Central memory CD4-positive, alpha-beta T cell (primary cell): ENCODE data around the gene PLK4.
"Not testable (repeated sequence)": the region's sequence is repeated elsewhere in the genome, so short reads cannot be mapped to it uniquely, and the experiment has no call there.

Source experiments
- DNase-seq: peaks from one replicate; pipeline ENCODE4 v3.0.0; 2022
- total RNA-seq, 3 experiments: gene quantifications; one replicate each; lab custom pipeline; 2026; lab: John Stamatoyannopoulos, UW

The PLK4 gene
- total RNA-seq = 3.6 to 16.7 (median 8.5) reads per million in 3 experiments

DNA sequence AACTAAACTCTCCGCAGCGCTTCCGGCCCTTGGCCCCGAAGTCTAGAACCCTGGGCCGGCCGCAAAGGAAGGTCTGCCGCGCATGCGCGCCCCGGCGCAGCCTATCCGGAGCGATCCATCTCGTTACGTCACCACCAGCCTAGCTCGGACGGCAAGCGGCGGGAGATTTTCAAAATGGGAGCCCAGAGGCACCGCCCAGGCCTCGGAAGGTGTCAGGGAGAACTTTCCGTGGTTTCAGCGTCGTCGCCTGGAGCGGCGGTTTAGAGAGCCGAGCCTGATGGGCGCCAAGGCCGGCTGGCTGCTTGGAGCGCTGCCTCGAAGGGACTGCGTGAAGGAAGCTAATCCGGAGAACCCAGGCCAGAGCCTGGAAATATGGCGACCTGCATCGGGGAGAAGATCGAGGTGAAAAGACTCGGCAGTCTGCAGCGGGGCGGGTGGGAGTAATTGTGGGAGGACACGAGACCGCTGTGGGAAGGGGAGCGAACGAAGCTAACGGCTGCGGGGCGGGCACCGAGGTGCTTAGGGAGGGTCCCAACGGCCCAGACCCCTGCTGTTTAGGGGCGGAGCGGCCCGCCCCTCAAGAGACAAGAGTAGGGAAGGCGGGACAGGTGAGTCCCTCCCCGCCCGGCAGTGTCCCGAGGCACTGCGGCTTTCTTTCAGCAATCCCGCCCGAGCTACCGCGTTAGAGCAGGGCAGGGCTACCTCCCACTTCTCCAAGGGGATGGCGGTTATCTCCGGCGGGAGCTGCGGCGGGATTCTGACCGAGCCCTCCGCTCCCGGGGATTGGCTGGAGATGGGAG lies at the start of gene PLK4:
Gene PLK4, plus strand, starts transcription at position 131 of the 800 bp plus-strand sequence. Its CDS starts 242 bp downstream, at position 373.
- DNase-seq = peak; percentile 93

DNA sequence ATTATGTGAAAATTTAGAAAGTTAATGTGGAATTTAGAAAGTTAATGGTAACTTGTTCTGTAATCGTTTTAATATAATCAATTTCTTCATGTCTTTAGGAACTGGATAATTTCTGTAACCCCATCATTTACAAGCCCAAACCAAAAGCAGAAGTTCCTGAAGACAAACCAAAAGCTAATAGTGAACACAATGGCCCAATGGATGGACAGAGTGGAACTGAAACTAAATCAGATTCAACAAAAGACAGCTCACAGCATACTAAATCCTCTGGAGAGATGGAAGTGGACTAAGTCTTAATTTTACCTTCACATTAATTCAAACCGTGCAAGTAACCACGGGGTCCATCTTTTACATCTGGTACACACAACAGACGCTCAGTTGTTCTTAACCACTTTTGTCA lies 48.1 kb upstream of the PLK4 start:
- no peak for DNase-seq

DNA sequence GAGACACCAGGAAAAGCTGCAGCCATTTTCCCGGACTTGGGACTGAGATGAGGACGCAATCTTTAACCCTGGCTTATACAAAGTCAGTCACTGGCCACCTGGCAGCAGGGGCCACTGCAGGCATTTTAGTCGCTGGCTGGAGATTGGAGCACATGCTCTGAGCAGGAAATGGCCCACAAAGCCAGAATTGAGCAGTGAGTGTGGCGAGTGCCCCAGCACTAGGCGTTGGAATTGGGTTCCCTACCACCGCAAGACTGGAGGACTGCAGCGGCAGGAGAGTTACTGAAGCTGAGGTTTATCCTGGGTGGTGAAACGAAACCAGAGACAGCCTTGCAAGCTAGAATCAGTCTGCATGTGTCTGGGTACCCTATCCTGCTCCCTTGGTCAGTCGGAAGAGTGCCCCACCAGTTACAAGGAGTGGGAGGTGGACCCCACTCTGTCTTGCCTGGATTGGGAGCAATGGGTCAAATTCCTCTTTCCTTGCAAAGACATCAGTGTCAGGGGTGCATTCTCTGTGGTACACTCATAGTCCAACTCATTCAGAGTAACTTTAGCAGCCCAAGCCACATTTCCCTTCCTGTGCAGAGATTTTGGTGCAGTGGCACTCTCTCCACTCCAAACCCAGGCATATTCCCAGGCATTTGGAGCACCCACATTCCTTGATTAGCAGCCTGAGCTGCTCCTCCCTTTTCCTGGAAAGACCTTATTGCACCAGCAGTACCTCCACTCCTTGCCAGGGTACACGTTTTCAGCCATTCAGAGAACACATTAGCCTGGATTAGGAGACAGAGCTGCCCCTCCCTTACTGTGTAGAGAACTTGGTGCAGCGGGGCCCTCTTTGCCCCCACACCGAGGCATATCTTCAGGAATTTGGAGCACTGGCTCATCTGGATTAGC lies 36.7 kb upstream of the PLK4 start:
- DNase-seq = no peak

- no peak for DNase-seq
Observed at GRCh38 chr4:127844601-127845116, 36.0 kb upstream of the PLK4 start.

GRCh38 chr4:127846061-127846460 lies 34.6 kb upstream of the PLK4 start:
- DNase-seq = no peak

- DNase-seq = no peak
Observed at GRCh38 chr4:127846765-127847164, 33.9 kb upstream of the PLK4 start.

DNA sequence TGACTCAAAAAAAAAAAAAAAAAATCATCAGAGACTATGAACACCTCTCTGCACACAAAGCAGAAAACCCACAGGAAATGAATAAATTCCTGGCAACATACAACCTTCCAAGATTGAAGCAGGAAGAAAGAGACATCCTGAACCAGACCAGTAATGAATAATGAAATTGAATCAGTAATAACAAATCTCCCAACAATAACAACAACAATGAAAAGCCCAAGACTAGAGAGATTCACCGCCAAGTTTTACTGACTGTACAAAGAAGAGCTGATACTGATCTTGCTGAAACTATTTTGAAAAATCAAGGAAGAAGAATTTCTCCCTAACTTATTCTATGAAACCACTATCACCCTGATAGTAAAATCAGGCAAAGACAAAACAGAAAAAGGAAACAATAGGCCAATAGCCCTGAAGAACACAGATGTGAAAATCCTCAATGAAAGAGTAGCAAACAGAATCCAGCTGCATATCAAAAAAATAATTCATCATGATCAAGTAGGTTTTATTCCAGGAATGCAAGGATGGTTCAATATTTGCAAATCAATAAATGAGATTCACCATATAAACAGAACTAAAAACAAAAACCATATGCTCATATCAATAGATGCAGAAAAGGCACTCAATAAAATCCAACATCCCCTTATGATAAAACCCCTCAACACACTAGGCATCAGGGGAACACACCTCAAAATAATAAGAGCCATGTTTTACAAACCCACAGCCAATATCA lies 31.0 kb upstream of the PLK4 start:
- DNase-seq = no peak

GRCh38 chr4:127852661-127853060 lies 28.0 kb upstream of the PLK4 start:
- DNase-seq = no peak

DNA sequence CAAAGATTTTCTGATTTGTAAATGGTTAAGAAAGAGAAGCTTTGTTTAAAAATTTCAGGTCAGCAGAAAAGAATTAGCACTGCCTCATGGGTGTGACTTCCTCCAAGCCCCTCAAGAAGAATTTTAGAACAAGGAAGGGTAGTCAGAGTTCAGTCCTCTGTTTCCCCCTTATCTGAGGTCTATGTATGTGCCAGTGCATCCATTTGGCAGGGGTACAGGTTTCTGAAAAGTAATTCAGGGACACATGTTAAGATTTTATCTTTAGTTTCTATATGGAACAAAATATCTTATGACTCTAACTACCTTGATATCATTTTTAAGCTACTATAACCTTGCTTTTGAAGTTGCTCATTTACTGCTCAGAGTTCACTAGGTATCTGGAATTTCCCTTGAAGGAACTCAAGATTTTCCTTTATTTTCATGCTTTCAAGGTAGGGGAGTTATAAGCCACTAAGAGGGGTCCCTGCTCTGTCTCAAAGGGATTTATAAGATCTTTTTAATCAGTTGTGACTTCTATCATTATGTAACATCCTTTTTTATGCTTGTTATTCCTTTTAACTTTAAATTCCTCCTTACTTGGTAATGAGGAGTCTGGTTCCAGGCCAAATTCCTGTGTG lies 24.4 kb upstream of the PLK4 start:
- no peak for DNase-seq

DNA sequence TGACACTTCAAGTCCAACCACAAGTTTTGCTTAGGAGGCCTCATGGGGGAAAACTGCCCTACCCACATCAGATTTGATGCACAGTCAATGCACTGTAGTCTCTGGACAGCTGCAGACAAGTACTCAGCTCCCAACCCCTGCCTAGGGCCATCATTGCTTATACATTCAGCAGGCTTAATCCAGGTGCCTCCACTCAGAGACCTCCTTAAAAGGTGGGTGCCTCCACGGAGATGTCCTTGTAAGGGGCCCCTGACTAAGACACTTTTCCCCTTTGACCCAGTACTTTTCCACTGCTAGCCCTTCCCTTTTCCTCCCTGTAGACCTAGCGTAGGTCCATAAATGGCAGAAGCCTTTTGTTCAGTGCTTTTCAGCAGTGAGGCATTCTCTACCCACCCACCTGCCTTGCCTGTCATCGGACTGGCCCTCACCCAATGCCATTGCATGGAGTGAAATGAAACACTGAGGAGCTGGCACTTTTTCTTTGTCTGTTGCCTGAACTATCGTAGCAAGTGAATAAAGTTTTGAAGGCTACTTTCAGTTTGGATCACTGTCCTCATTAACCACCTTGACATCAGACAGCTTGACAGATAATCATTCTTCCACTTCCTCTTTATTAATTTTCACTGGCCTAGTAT lies 23.8 kb upstream of the PLK4 start:
- DNase-seq = no peak

GRCh38 chr4:127857641-127858040 lies 23.1 kb upstream of the PLK4 start:
- no peak for DNase-seq

DNA sequence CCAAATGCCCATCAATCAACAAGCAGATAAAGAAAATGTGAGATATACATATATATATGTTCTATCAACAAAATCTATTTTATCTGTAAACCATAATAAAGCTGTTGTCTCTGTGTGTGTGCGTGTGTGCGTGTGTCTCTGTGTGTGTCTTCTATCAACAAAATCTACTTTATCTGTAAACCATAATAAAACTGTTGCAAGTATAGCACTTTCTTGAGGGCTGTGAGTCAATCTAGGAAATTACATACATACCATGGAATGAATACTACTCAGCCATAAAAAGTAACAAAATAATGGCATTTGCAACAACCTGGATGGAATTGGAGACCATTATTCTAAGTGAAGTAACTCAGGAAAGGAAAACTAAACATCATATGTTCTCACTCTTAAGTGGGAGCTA lies 12.5 kb upstream of the PLK4 start:
- DNase-seq = no peak

DNA sequence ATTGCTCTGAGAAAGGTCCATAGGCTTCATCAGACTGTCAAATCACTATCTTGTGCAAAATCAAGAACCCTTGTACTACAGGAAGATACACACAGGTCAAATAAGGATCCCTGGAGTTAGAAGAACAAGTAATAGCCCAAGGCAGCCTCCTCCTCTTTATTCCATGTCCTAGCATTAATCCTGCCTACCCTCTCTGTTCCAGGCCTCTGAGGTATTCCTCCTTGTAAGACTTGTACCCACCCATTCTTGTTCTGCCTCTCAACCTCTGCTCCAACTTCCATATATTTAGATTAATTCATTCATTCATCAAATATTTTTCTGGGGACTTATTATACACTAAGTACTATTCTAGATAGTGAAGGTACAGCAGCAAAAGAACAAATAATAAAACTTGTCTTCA lies 10.4 kb upstream of the PLK4 start:
- no peak for DNase-seq

GRCh38 chr4:127870688-127871087 lies 10.0 kb upstream of the PLK4 start:
- DNase-seq = no peak

DNA sequence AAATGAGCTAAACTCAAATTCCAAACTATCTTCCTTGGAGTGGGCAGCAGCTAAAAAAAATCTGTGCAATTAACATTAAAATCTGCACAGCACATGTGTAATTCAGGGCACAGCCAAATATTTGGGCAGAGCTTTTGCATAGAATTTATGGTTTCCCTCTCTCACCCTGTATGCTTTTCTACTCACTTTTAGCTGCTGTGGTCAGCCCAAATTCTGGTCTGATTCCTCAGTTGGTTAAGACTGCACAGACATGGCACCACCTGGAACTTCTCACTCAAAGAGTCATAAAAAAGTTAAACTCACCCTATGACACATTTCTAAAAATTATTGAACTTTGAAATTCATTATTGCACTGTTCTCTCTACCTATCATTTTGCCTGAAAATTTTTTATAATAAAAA lies 4.9 kb upstream of the PLK4 start:
- no peak for DNase-seq

DNA sequence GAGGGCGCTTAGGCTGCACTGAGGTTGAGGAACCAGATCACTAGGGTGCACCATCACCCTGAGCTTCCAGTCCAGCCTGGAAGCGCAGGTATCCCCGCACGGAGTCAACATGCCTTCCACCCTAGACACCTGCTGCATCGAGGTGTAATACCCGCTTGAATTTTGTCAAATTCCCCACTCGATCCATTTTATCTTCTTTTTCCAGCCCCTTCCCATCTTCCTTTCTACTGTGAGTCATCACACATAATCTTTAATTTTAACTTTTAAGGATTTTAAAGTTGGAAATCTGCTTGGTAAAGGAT lies 821 bp downstream of the PLK4 start:
- DNase-seq = no peak

DNA sequence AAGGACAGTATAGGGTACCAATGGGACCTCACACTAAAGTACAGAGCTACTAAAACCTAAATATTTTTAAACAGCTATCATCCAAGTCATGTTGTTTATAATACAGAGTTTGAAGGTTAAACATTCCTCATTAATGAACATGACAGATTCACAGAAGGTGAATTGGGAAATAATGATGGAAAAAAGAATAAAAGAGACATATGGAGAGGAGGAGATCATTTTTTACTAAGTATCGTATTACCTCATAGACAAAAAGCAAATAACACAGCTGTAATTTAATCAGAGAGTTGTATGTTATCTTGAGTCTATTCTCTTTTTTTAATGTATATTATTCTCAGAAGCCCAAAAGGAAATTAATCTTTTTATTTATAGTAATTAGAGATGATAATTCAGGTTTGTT lies 7.9 kb downstream of the PLK4 start:
- DNase-seq = no peak

GRCh38 chr4:127889903-127890302 lies 9.2 kb downstream of the PLK4 start:
- no peak for DNase-seq

DNA sequence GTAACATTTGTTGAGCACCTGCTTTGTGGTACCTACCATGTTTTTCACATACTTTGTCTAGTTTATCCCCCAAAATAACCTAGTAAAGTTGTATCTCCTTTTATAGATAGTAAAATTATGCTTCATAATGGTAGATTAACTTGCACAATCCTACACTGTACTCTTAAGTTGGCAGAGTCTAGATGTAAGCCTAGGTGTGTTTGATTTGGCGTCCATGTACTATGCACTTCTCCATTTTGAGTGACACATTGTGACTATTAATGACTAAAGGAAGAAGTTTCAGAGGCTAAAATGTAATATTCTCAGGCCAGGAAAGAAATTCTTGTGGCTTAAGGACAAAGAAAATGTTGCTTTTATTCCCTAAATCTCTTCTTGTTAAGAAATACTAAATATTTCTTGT lies 15.4 kb downstream of the PLK4 start:
- DNase-seq = no peak

GRCh38 chr4:127896528-127896927 lies 15.8 kb downstream of the PLK4 start:
- DNase-seq = no peak

GRCh38 chr4:127899682-127900081 lies 19.0 kb downstream of the PLK4 start:
- not testable (repeated sequence) for DNase-seq

- DNase-seq = no peak
Observed at GRCh38 chr4:127905029-127905428, 24.3 kb downstream of the PLK4 start.
